Endothelial cell of umbilical vein (primary cell): Measurements from ENCODE around the gene EDAR. TPM values are rescaled to one million over a fixed set of nuclear protein-coding genes. Genes with fewer than 3 reads are reported as not detected.

Experiments used
- BruUV-seq: library from RNA; stranded (reverse); fragments of 400-500 nt; replicated peaks from 2 replicates; lab custom pipeline; 2021; lab: Mats Ljungman, UMichigan
- CTCF ChIA-PET: fragments of 300-600, 350-600 bp; sonication (Branson Sonifier 250); formaldehyde crosslinking; loops from one replicate; lab custom pipeline; 2021; ENCODE audit warnings: antibody characterized with exemption, inconsistent platforms; lab: Charles Lee
- POLR2A ChIA-PET: fragments of 300-600, 350-600 bp; sonication (Branson Sonifier 250); formaldehyde crosslinking; loops from one replicate; lab custom pipeline; 2021; ENCODE audit warnings: antibody characterized with exemption, inconsistent platforms; lab: Charles Lee
- DNase-seq: peaks from one replicate; pipeline ENCODE4 v3.0.0-alpha.2; 2011; ENCODE audit warnings: low read depth, low spot score
- FAIRE-seq: peaks from 2 replicates; lab custom pipeline; 2011; peaks lifted over from hg19 to GRCh38; lab: Jason Lieb, UNC
- H2AFZ ChIP-seq: 2 replicates; pipeline ENCODE4 v1.6.0; 2012; ENCODE audit warnings: low read depth, low read length, control low read depth, inconsistent platforms
- H3K27ac ChIP-seq: 2 replicates; pipeline ENCODE4 v1.5.1; 2011; ENCODE audit warnings: low read depth, mild to moderate bottlenecking, control low read depth, low read length, moderate library complexity; ENCODE audit not compliant: insufficient read depth
- H3K27me3 ChIP-seq, 2 experiments: 2 replicates each; pipeline versions ENCODE4 v1.6.0 to v1.6.1; 2011; ENCODE audit warnings: low read length in 2 of 2, mixed read lengths in 1 of 2; ENCODE audit not compliant: control insufficient read depth in 2 of 2, insufficient read depth in 2 of 2
- H3K36me3 ChIP-seq, 2 experiments: 2 replicates in 1 of 2; 3 replicates in 1 of 2; pipeline ENCODE4 v1.5.1; 2011; ENCODE audit warnings: low read length in 2 of 2, mild to moderate bottlenecking in 1 of 2, moderate library complexity in 1 of 2; ENCODE audit not compliant: control insufficient read depth in 2 of 2, insufficient read depth in 2 of 2; ENCODE audit errors: extremely low read depth in 1 of 2
- H3K4me1 ChIP-seq: 3 replicates; pipeline ENCODE4 v1.5.1; 2011; ENCODE audit warnings: mild to moderate bottlenecking, low read length; ENCODE audit not compliant: control insufficient read depth, insufficient read depth; ENCODE audit errors: extremely low read depth
- H3K4me2 ChIP-seq: 2 replicates; pipeline ENCODE4 v1.6.1; 2011; ENCODE audit warnings: low read length, control low read depth, mixed read lengths; ENCODE audit not compliant: insufficient read depth
- H3K4me3 ChIP-seq, 3 experiments: fragments of 200-600 bp in 1 of 3; sonication (generic), shearing (Covaris generic) in 1 of 3; replicated peaks in 1 of 3; 2 replicates each; pipeline ENCODE4 v1.5.1; 2011 to 2016; ENCODE audit warnings: control low read depth in 3 of 3, low read length in 3 of 3, mild to moderate bottlenecking in 2 of 3, inconsistent platforms in 1 of 3, low read depth in 1 of 3, moderate library complexity in 1 of 3; ENCODE audit not compliant: insufficient read depth in 1 of 3
- H3K79me2 ChIP-seq: 2 replicates; pipeline ENCODE4 v1.6.0; 2012; ENCODE audit warnings: low read length, inconsistent platforms; ENCODE audit not compliant: control insufficient read depth, insufficient read depth
- H3K9ac ChIP-seq: replicated peaks from 2 replicates; pipeline ENCODE3; 2011; ENCODE audit warnings: low read length, control low read depth; ENCODE audit not compliant: insufficient read depth; ENCODE audit errors: extremely low read depth
- H3K9me1 ChIP-seq: replicated peaks from 3 replicates; pipeline ENCODE4 v1.6.0; 2011; ENCODE audit warnings: mild to moderate bottlenecking, low read length; ENCODE audit not compliant: control insufficient read depth, insufficient read depth; ENCODE audit errors: extremely low read depth
- H3K9me3 ChIP-seq: replicated peaks from 2 replicates; pipeline ENCODE4 v1.5.1; 2012; ENCODE audit warnings: low read length, inconsistent platforms; ENCODE audit not compliant: control insufficient read depth, insufficient read depth
- H4K20me1 ChIP-seq: replicated peaks from 2 replicates; pipeline ENCODE3; 2011; ENCODE audit warnings: mild to moderate bottlenecking, low read length; ENCODE audit not compliant: control insufficient read depth, insufficient read depth; ENCODE audit errors: extremely low read depth
- CTCF ChIP-seq, 2 donors: IDR thresholded peaks; 1 replicate in 1 of 2; 2 replicates in 1 of 2; pipeline ENCODE4 v1.5.1; 2011; ENCODE audit warnings: low read length in 2 of 2, mild to moderate bottlenecking in 2 of 2, moderate library complexity in 2 of 2, control low read depth in 1 of 2, inconsistent platforms in 1 of 2, low read depth in 1 of 2; ENCODE audit not compliant: insufficient read depth in 1 of 2; ENCODE audit errors: extremely low read depth in 1 of 2
- EZH2 ChIP-seq: IDR thresholded peaks from 2 replicates; pipeline ENCODE4 v1.6.1; 2012; ENCODE audit warnings: borderline replicate concordance, low read depth, mild to moderate bottlenecking, moderate library complexity, low read length, inconsistent platforms; ENCODE audit not compliant: severe bottlenecking
- FOS ChIP-seq: IDR thresholded peaks from 2 replicates; pipeline ENCODE4 v1.6.1; 2011; ENCODE audit warnings: mild to moderate bottlenecking, low read length, moderate library complexity, borderline replicate concordance; ENCODE audit not compliant: insufficient read depth
- GATA2 ChIP-seq: IDR thresholded peaks from 2 replicates; pipeline ENCODE4 v1.7.0; 2011; ENCODE audit warnings: low read depth, mild to moderate bottlenecking, moderate library complexity, mixed read lengths, low read length; ENCODE audit not compliant: insufficient read length, insufficient read depth
- JUN ChIP-seq: IDR thresholded peaks from 2 replicates; pipeline ENCODE4 v1.6.1; 2011; ENCODE audit warnings: borderline replicate concordance, low read depth; ENCODE audit not compliant: insufficient read length, insufficient read depth
- MAX ChIP-seq: IDR thresholded peaks from 2 replicates; pipeline ENCODE4 v1.6.1; 2011; ENCODE audit not compliant: insufficient read depth, insufficient read length
- MYC ChIP-seq: IDR thresholded peaks from one replicate; pipeline ENCODE4 v1.6.1; 2011; ENCODE audit warnings: mild to moderate bottlenecking, low read depth, low read length
- POLR2A ChIP-seq: IDR thresholded peaks from 2 replicates; pipeline ENCODE4 v1.6.1; 2012; ENCODE audit warnings: low read depth, mild to moderate bottlenecking, control low read depth, low read length
- POLR2AphosphoS5 ChIP-seq: IDR thresholded peaks from 2 replicates; pipeline ENCODE4 v1.6.1; 2012; ENCODE audit warnings: low read depth, mild to moderate bottlenecking, control low read depth, low read length, moderate library complexity; ENCODE audit not compliant: insufficient read depth
- dilution Hi-C: fragments of 300-500 bp; cut with MboI; formaldehyde crosslinking; loops from one replicate; pipeline ENCODE4 v1.15.0; 2019; ENCODE audit warnings: low sequenced_read_pairs; ENCODE audit not compliant: extremely low pct_ligation_motif_present
- intact Hi-C: fragments of 100-400 bp; cut with micrococcal nuclease; formaldehyde crosslinking; loops from one replicate; pipeline ENCODE4 v1.10.0; 2022
- polyA plus RNA-seq, 4 experiments: library from polyadenylated mRNA; depleted of rRNA in 3 of 4; stranded (reverse) in 3 of 4; unstranded in 1 of 4; fragments of >200 nt; gene quantifications; 2 replicates each; pipeline versions ENCODE4 v1.2.1 to v1.2.3, GENCODE V29; 2011 to 2012; ENCODE audit warnings: missing spikeins in 1 of 4
- total RNA-seq: library from RNA; stranded (reverse); gene quantifications from 2 replicates; pipeline ENCODE4 v1.2.3, GENCODE V29; 2021

EDAR gene
- total and polyA plus RNA-seq, 2 donors (not counting 3 experiments of a cell fraction or from before 2014, with no cell fraction given): not detected

GRCh38 chr2:108994178-108994577 is 5.2 kb upstream of the EDAR start:
- dilution Hi-C loops (no loop called here), intact Hi-C loops (no loop called here)
- H3K4me3 ChIP-seq: no peak overlapping the region
- no peak for TF ChIP-seq MYC
- TF ChIP-seq CTCF (IDR thresholded peaks at IDR 0.05; ENCODE audit: extremely low read depth in 1 of 2, insufficient read depth in 1 of 2, low read depth in 1 of 2, low read length in 2 of 2): no peak
- no peak for TF ChIP-seq JUN
- no peak for TF ChIP-seq POLR2A
- TF ChIP-seq FOS: no peak
- no peak for TF ChIP-seq POLR2AphosphoS5
- TF ChIP-seq MAX: no peak
- TF ChIP-seq GATA2: no peak
- TF ChIP-seq EZH2: no peak
- H3K27ac ChIP-seq: no peak overlapping the region
- DNase-seq: no peak
- no peaks in the 10 kb centered on the region for H3K9me3 ChIP-seq
- no peak overlapping the region for H2AFZ ChIP-seq
- ChIA-PET POLR2A (no interaction called here), CTCF (interaction anchor here (0.6 to 1.6 kb wide), 3 partner anchors 8 to 496 kb away, joined by 4 to 5 read pairs (median 5); no protein-coding TSS in a partner anchor)
- H3K9ac ChIP-seq: no peak overlapping the region
- no TSS peak for BruUV-seq
- no peaks in the 10 kb centered on the region for H3K79me2 ChIP-seq
- H3K9me1 ChIP-seq: no peaks in the 10 kb centered on the region
- no peaks in the 10 kb centered on the region for H3K4me1 ChIP-seq
- FAIRE-seq: no peak
- peaks cover 0 to 1% of the 10 kb centered on the region in 2 experiments for H3K27me3 ChIP-seq
- no peak overlapping the region for H3K4me2 ChIP-seq
- no peaks in the 10 kb centered on the region for H3K36me3 ChIP-seq
- H4K20me1 ChIP-seq: no peaks in the 10 kb centered on the region
